Stimulated activated CD4-positive, alpha-beta T cell treated with anti-CD3 and anti-CD28 coated beads, TNF-alpha, amount 100 ng/mL, for 4 hours (primary cell): ENCODE results near the gene PDZD2.
"Not testable (repeated sequence)": the region's sequence is repeated elsewhere in the genome, so short reads cannot be mapped to it uniquely, and the experiment has no call there.

Experiments used
- DNase-seq, 3 experiments: peaks; one replicate each; pipeline ENCODE4 v3.0.0-alpha.2; 2020; ENCODE audit warnings: low read depth in 3 of 3

Gene PDZD2

GRCh38 chr5:32039601-32040000, 400.7 kb downstream of the PDZD2 start:
- DNase-seq = not testable (repeated sequence)

- DNase-seq = not testable (repeated sequence)
Measured at GRCh38 chr5:32040181-32040695, 401.3 kb downstream of the PDZD2 start.

- DNase-seq = no peak
Measured at GRCh38 chr5:32042551-32042961, 403.6 kb downstream of the PDZD2 start.

- no peak for DNase-seq
Measured at GRCh38 chr5:32043105-32043504, 404.2 kb downstream of the PDZD2 start.

- no peak for DNase-seq
Measured at GRCh38 chr5:32044434-32044833, 405.5 kb downstream of the PDZD2 start.

- no peak for DNase-seq
Measured at GRCh38 chr5:32044939-32045338, 406.0 kb downstream of the PDZD2 start.

GRCh38 chr5:32047056-32047455, 408.1 kb downstream of the PDZD2 start:
- no peak for DNase-seq

GRCh38 chr5:32051796-32052195, 412.9 kb downstream of the PDZD2 start:
- no peak for DNase-seq

- DNase-seq = no peak
Measured at GRCh38 chr5:32055891-32056866, 417.2 kb downstream of the PDZD2 start.

GRCh38 chr5:32057187-32058096, 418.5 kb downstream of the PDZD2 start:
- DNase-seq = no peak

GRCh38 chr5:32058101-32058500, 419.2 kb downstream of the PDZD2 start:
- no peak for DNase-seq

GRCh38 chr5:32058997-32059396, 420.1 kb downstream of the PDZD2 start:
- no peak for DNase-seq

GRCh38 chr5:32059761-32060530, 421.0 kb downstream of the PDZD2 start:
- DNase-seq = no peak

- DNase-seq = no peak
Measured at GRCh38 chr5:32061236-32061635, 422.3 kb downstream of the PDZD2 start.

GRCh38 chr5:32066448-32066847, 427.5 kb downstream of the PDZD2 start:
- DNase-seq = no peak

- no peak for DNase-seq
Measured at GRCh38 chr5:32067774-32068470, 429.0 kb downstream of the PDZD2 start.

- DNase-seq = no peak
Measured at GRCh38 chr5:32068561-32068960, 429.6 kb downstream of the PDZD2 start.

GRCh38 chr5:32069396-32069795, 430.5 kb downstream of the PDZD2 start:
- no peak for DNase-seq

GRCh38 chr5:32071351-32071944, 432.5 kb downstream of the PDZD2 start:
- no peak for DNase-seq

- DNase-seq = no peak
Measured at GRCh38 chr5:32072054-32072453, 433.1 kb downstream of the PDZD2 start.
